ENCODE results near the gene RNF217. TPM values are rescaled to one million over a fixed set of nuclear protein-coding genes. Genes with fewer than 3 reads are reported as not detected.

RNF217 gene
- total and polyA plus RNA-seq, 2 of the 13 experiments (the other 11 are each of a cell fraction or from before 2014, with no cell fraction given), result 2.2 to 2.4 TPM

DNA sequence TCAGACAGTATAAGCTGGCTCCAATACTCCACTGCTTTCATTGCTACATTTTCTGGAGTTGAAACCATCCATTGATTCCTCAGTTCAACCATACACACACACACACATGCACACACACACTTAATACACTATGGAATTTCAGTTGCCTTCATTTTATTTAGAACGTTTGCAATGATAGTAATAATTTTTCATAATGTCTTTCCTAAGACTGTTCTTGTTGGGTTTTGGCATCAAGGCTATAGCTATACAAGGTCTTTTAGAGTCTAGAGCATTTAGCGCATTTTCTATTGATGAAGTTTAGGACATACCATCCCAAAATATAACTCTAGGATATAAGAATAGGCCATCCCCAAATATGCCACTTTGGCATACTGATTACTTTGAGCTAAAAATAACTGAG is 175.8 kb downstream of the RNF217 start:
- Histone ChIP-seq H3K4me1 (ENCODE audit: insufficient read depth, low read length) (no peaks in the 10 kb centered on the region), H3K9me3 (ENCODE audit: low read length) (no peaks in the 10 kb centered on the region), H3K36me3 (replicated peaks in 1 of 2; ENCODE audit: control insufficient read depth in 1 of 2, insufficient read depth in 2 of 2, low read length in 2 of 2) (no peaks in the 10 kb centered on the region), H2AFZ (ENCODE audit: low read length) (no peak overlapping the region), H3K4me2 (ENCODE audit: low read depth, low read length) (no peak overlapping the region), H4K20me1 (ENCODE audit: insufficient read depth, low read length) (no peaks in the 10 kb centered on the region), H3K27ac (ENCODE audit: extremely low read length, insufficient read depth, low read length) (no peak overlapping the region), H3K27me3 (ENCODE audit: control insufficient read depth in 1 of 2, insufficient read depth in 2 of 2, low read length in 2 of 2) (no peaks in the 10 kb centered on the region; a peak in 1 of 5 replicates), H3K9ac (ENCODE audit: insufficient read depth, low read depth, low read length) (no peak overlapping the region), H3K79me2 (ENCODE audit: insufficient read depth, low read length) (no peaks in the 10 kb centered on the region), H3K4me3 (replicated peaks in 1 of 3; ENCODE audit: insufficient read depth in 1 of 3, low read depth in 2 of 3, low read length in 3 of 3) (no peak overlapping the region)
- no peak for TF ChIP-seq NFIC (IDR thresholded peaks at IDR 0.05; ENCODE audit: low read length)
- TF ChIP-seq, protein P1, sequence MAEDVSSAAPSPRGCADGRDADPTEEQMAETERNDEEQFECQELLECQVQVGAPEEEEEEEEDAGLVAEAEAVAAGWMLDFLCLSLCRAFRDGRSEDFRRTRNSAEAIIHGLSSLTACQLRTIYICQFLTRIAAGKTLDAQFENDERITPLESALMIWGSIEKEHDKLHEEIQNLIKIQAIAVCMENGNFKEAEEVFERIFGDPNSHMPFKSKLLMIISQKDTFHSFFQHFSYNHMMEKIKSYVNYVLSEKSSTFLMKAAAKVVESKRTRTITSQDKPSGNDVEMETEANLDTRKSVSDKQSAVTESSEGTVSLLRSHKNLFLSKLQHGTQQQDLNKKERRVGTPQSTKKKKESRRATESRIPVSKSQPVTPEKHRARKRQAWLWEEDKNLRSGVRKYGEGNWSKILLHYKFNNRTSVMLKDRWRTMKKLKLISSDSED (CRISPR knock-in tag; IDR thresholded peaks at IDR 0.05), result no peak
- CTCF ChIA-PET (ENCODE audit: low intra/inter-chr PET ratio, low total read pairs), result no interaction called here
- BruUV-seq (replicated peaks), result no TSS peak
- FAIRE-seq (no peak), DNase-seq (ENCODE audit: low spot score) (no peak), ATAC-seq (no peak)
- WGBS (ENCODE audit: low lambda C conversion rate), result 5% methylated on average over 2 of the region's 2 CpGs
- POLR2A ChIA-PET, result no interaction called here
- intact Hi-C loops (cut with micrococcal nuclease; ENCODE audit: unreplicated experiment) (no loop called here), in situ Hi-C loops (cut with HindIII; ENCODE audit: extremely low pct_ligation_motif_present, low pct_unique_long_range_greater_than_20kb) (no loop called here)

DNA sequence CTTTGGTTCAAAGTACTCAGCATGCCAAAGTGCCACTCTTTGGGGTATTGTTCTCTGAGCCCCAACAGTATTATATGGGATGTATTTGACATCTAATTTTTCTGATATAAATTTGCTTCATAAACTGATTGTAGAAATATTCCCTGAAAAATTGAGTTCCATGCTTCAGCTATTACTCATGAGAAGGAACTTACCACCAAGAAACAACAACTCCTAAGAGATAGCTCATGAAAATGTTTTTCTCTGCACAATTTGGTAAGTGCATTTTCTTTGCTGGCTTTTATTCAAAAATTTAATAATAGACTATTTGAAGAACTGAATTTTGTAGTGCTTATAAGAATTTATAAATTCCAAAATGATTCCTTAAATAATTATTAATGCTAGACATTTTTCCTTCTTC is 178.6 kb downstream of the RNF217 start:
- no TSS peak for BruUV-seq (replicated peaks)
- POLR2A ChIA-PET, result no interaction called here
- H3K9me3 ChIP-seq (ENCODE audit: low read length), result no peaks in the 10 kb centered on the region
- no peak overlapping the region for H2AFZ ChIP-seq (ENCODE audit: low read length)
- no peak overlapping the region for H3K9ac ChIP-seq (ENCODE audit: insufficient read depth, low read depth, low read length)
- no peak overlapping the region for H3K4me2 ChIP-seq (ENCODE audit: low read depth, low read length)
- no peak for FAIRE-seq
- no peak overlapping the region for H3K27ac ChIP-seq (ENCODE audit: extremely low read length, insufficient read depth, low read length)
- ATAC-seq, result no peak
- no peaks in the 10 kb centered on the region for H4K20me1 ChIP-seq (ENCODE audit: insufficient read depth, low read length)
- no peak for DNase-seq (ENCODE audit: low spot score)
- in situ Hi-C loops (cut with HindIII; ENCODE audit: extremely low pct_ligation_motif_present, low pct_unique_long_range_greater_than_20kb) (no loop called here), intact Hi-C loops (cut with micrococcal nuclease; ENCODE audit: unreplicated experiment) (no loop called here)
- no peaks in the 10 kb centered on the region for H3K79me2 ChIP-seq (ENCODE audit: insufficient read depth, low read length)
- CTCF ChIA-PET (ENCODE audit: low intra/inter-chr PET ratio, low total read pairs), result no interaction called here
- H3K4me3 ChIP-seq (replicated peaks in 1 of 3; ENCODE audit: insufficient read depth in 1 of 3, low read depth in 2 of 3, low read length in 3 of 3), result no peak overlapping the region
- no peaks in the 10 kb centered on the region for H3K4me1 ChIP-seq (ENCODE audit: insufficient read depth, low read length)
- no peaks in the 10 kb centered on the region; a peak in 1 of 5 replicates for H3K27me3 ChIP-seq (ENCODE audit: control insufficient read depth in 1 of 2, insufficient read depth in 2 of 2, low read length in 2 of 2)
- H3K36me3 ChIP-seq (replicated peaks in 1 of 2; ENCODE audit: control insufficient read depth in 1 of 2, insufficient read depth in 2 of 2, low read length in 2 of 2), result no peaks in the 10 kb centered on the region
- no peak for TF ChIP-seq PHB2 (IDR thresholded peaks at IDR 0.05; ENCODE audit: partially characterized antibody)
- TF ChIP-seq, protein P2, sequence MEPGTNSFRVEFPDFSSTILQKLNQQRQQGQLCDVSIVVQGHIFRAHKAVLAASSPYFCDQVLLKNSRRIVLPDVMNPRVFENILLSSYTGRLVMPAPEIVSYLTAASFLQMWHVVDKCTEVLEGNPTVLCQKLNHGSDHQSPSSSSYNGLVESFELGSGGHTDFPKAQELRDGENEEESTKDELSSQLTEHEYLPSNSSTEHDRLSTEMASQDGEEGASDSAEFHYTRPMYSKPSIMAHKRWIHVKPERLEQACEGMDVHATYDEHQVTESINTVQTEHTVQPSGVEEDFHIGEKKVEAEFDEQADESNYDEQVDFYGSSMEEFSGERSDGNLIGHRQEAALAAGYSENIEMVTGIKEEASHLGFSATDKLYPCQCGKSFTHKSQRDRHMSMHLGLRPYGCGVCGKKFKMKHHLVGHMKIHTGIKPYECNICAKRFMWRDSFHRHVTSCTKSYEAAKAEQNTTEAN (CRISPR knock-in tag; conservative IDR thresholded peaks at IDR 0.05), result no peak
- TF ChIP-seq XRCC5 (optimal IDR thresholded peaks at IDR 0.05; ENCODE audit: low read length), result no peak
- no peak for TF ChIP-seq NFIB (CRISPR knock-in tag; IDR thresholded peaks at IDR 0.05; ENCODE audit: borderline replicate concordance)
- TF ChIP-seq RAD21 (CRISPR knock-in tag; IDR thresholded peaks at IDR 0.05), result no peak
- TF ChIP-seq, protein P3, sequence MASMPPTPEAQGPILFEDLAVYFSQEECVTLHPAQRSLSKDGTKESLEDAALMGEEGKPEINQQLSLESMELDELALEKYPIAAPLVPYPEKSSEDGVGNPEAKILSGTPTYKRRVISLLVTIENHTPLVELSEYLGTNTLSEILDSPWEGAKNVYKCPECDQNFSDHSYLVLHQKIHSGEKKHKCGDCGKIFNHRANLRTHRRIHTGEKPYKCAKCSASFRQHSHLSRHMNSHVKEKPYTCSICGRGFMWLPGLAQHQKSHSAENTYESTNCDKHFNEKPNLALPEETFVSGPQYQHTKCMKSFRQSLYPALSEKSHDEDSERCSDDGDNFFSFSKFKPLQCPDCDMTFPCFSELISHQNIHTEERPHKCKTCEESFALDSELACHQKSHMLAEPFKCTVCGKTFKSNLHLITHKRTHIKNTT (CRISPR knock-in tag; IDR thresholded peaks at IDR 0.05), result no peak
- TF ChIP-seq ZNF224 (CRISPR knock-in tag; IDR thresholded peaks at IDR 0.05), result no peak
- TF ChIP-seq, protein P4, sequence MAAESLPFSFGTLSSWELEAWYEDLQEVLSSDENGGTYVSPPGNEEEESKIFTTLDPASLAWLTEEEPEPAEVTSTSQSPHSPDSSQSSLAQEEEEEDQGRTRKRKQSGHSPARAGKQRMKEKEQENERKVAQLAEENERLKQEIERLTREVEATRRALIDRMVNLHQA (CRISPR knock-in tag; IDR thresholded peaks at IDR 0.05), result no peak
- no peak for TF ChIP-seq MED8 (CRISPR knock-in tag; IDR thresholded peaks at IDR 0.05; ENCODE audit: insufficient replicate concordance)
- no peak for TF ChIP-seq ZMYM2 (CRISPR knock-in tag; IDR thresholded peaks at IDR 0.05)
- TF ChIP-seq ZFP36L1 (CRISPR knock-in tag; IDR thresholded peaks at IDR 0.05), result no peak
- TF ChIP-seq, protein P5, sequence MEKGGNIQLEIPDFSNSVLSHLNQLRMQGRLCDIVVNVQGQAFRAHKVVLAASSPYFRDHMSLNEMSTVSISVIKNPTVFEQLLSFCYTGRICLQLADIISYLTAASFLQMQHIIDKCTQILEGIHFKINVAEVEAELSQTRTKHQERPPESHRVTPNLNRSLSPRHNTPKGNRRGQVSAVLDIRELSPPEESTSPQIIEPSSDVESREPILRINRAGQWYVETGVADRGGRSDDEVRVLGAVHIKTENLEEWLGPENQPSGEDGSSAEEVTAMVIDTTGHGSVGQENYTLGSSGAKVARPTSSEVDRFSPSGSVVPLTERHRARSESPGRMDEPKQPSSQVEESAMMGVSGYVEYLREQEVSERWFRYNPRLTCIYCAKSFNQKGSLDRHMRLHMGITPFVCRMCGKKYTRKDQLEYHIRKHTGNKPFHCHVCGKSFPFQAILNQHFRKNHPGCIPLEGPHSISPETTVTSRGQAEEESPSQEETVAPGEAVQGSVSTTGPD (CRISPR knock-in tag; IDR thresholded peaks at IDR 0.05), result no peak

All from HepG2 (cell line).